ENCODE measurements around the gene EXOC2. TPM values are rescaled to one million over a fixed set of nuclear protein-coding genes. Genes with fewer than 3 reads are reported as not detected.

The EXOC2 gene
- total and polyA plus RNA-seq, 8 donors = 2.5 to 10.3 (median 6.4) TPM

GRCh38 chr6:641225-641985 lies 51.5 kb downstream of the EXOC2 start:
- FAIRE-seq (no peak), DNase-seq (no peak), ATAC-seq (no peak)
- Histone ChIP-seq H3K9me3 (no peaks in the 10 kb centered on the region), H3K27ac (no peak overlapping the region), H3K4me3 (no peak overlapping the region), H3K4me1 (no peaks in the 10 kb centered on the region), H3K27me3 (no peaks in the 10 kb centered on the region), H3K36me3 (peaks cover 0 to 5% (median 0%) of the 10 kb centered on the region in 3 donors)
- TF ChIP-seq CTCF (IDR thresholded peaks at IDR 0.05) = no peak
- WGBS, 2 donors = 96 to 97% methylated on average over 8 of the region's 8 CpGs
- intact Hi-C loops (cut with DNase I) = no loop called here

GRCh38 chr6:636488-636887 lies 56.5 kb downstream of the EXOC2 start:
- intact Hi-C loops (cut with DNase I) = no loop called here
- H3K27ac ChIP-seq = no peak overlapping the region
- no peaks in the 10 kb centered on the region for H3K9me3 ChIP-seq
- no peak overlapping the region for H3K4me3 ChIP-seq
- no peak for FAIRE-seq
- no peaks in the 10 kb centered on the region for H3K27me3 ChIP-seq
- TF ChIP-seq CTCF (IDR thresholded peaks at IDR 0.05) = no peak
- peaks cover 0 to 5% (median 0%) of the 10 kb centered on the region in 3 donors for H3K36me3 ChIP-seq
- no peak for DNase-seq
- ATAC-seq = no peak
- WGBS, 2 donors = 68 to 70% methylated on average over 5 of the region's 5 CpGs
- no peaks in the 10 kb centered on the region for H3K4me1 ChIP-seq

GRCh38 chr6:635233-635632 lies 57.7 kb downstream of the EXOC2 start:
- H3K36me3 ChIP-seq = peaks cover 0 to 5% (median 0%) of the 10 kb centered on the region in 3 donors
- no peak for FAIRE-seq
- no peak for ATAC-seq

GRCh38 chr6:633611-634010 lies 59.3 kb downstream of the EXOC2 start:
- no peak for TF ChIP-seq CTCF (IDR thresholded peaks at IDR 0.05)
- Histone ChIP-seq H3K4me1 (peaks cover 0 to 6% (median 0%) of the 10 kb centered on the region in 3 donors), H3K9me3 (no peaks in the 10 kb centered on the region), H3K27ac (no peak overlapping the region), H3K4me3 (no peak overlapping the region), H3K36me3 (peaks cover 0 to 5% (median 0%) of the 10 kb centered on the region in 3 donors), H3K27me3 (no peaks in the 10 kb centered on the region)
- no peak for DNase-seq
- no peak for FAIRE-seq
- ATAC-seq = no peak
- intact Hi-C loops (cut with DNase I) = no loop called here
- WGBS, 2 donors = 94 to 98% methylated on average over 1 of the region's 1 CpG

More at GRCh38 chr6:635233-635632, 57.7 kb downstream of the EXOC2 start:
- H3K9me3 ChIP-seq = no peaks in the 10 kb centered on the region
- intact Hi-C loops (cut with DNase I) = no loop called here
- no peak overlapping the region for H3K27ac ChIP-seq
- TF ChIP-seq CTCF (IDR thresholded peaks at IDR 0.05) = no peak
- no peak for DNase-seq
- WGBS, 2 donors = 84 to 87% methylated on average over 5 of the region's 5 CpGs
- H3K4me1 ChIP-seq = no peaks in the 10 kb centered on the region
- H3K27me3 ChIP-seq = no peaks in the 10 kb centered on the region
- no peak overlapping the region for H3K4me3 ChIP-seq

- Histone ChIP-seq H3K36me3 (no peaks in the 10 kb centered on the region), H3K9me3 (no peaks in the 10 kb centered on the region), H3K27me3 (no peaks in the 10 kb centered on the region), H3K4me1 (peaks cover 0 to 6% (median 0%) of the 10 kb centered on the region in 3 donors), H3K27ac (no peak overlapping the region), H3K4me3 (no peak overlapping the region)
- no peak for DNase-seq
- WGBS, 2 donors = 37 to 50% methylated on average over 3 of the region's 3 CpGs
- intact Hi-C loops (cut with DNase I) = no loop called here
- no peak for TF ChIP-seq CTCF (IDR thresholded peaks at IDR 0.05)
- no peak for FAIRE-seq
- ATAC-seq = peak in 2 of 4 donors; percentile 64 to 73
These were observed 64.2 kb downstream of the EXOC2 start for GRCh38 chr6:628766-629165.

Data from pancreas (tissue), 10 donors.